ENCODE results near the gene MALAT1. TPM values are rescaled to one million over a fixed set of nuclear protein-coding genes. Genes with fewer than 3 reads are reported as not detected.

Gene MALAT1
- total and polyA plus RNA-seq, 2 of the 13 experiments (the other 11 are each of a cell fraction or from before 2014, with no cell fraction given) = 143 to 1,237 TPM

- no peak for TF ChIP-seq ZNF646 (CRISPR knock-in tag; IDR thresholded peaks at IDR 0.05)
- no peak for TF ChIP-seq ZNF572 (CRISPR knock-in tag; IDR thresholded peaks at IDR 0.05)
- TF ChIP-seq TGIF2 (CRISPR knock-in tag; IDR thresholded peaks at IDR 0.05) = peak; percentile 93
- TF ChIP-seq CAMTA2 (CRISPR knock-in tag; IDR thresholded peaks at IDR 0.05; ENCODE audit: borderline replicate concordance) = no peak
- no peak for TF ChIP-seq ZNF383 (CRISPR knock-in tag; IDR thresholded peaks at IDR 0.05; ENCODE audit: borderline replicate concordance)
- TF ChIP-seq FOXP1 (IDR thresholded peaks at IDR 0.05) = no peak
- TF ChIP-seq FOXP1 (CRISPR knock-in tag; IDR thresholded peaks at IDR 0.05) = no peak
- 0 out of 2 replicates have a peak, but pooled peaks have one; percentile 16 for TF ChIP-seq SNAPC2 (CRISPR knock-in tag; IDR thresholded peaks at IDR 0.05)
- TF ChIP-seq, protein P1, sequence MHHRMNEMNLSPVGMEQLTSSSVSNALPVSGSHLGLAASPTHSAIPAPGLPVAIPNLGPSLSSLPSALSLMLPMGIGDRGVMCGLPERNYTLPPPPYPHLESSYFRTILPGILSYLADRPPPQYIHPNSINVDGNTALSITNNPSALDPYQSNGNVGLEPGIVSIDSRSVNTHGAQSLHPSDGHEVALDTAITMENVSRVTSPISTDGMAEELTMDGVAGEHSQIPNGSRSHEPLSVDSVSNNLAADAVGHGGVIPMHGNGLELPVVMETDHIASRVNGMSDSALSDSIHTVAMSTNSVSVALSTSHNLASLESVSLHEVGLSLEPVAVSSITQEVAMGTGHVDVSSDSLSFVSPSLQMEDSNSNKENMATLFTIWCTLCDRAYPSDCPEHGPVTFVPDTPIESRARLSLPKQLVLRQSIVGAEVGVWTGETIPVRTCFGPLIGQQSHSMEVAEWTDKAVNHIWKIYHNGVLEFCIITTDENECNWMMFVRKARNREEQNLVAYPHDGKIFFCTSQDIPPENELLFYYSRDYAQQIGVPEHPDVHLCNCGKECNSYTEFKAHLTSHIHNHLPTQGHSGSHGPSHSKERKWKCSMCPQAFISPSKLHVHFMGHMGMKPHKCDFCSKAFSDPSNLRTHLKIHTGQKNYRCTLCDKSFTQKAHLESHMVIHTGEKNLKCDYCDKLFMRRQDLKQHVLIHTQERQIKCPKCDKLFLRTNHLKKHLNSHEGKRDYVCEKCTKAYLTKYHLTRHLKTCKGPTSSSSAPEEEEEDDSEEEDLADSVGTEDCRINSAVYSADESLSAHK (CRISPR knock-in tag; IDR thresholded peaks at IDR 0.05; ENCODE audit: borderline replicate concordance) = no peak
- no peak for TF ChIP-seq ZNF616 (CRISPR knock-in tag; IDR thresholded peaks at IDR 0.05; ENCODE audit: low read depth)
- 0 out of 2 replicates have a peak, but pooled peaks have one; percentile 24 for TF ChIP-seq STAT6 (CRISPR knock-in tag; IDR thresholded peaks at IDR 0.05; ENCODE audit: borderline replicate concordance)
- no peak for TF ChIP-seq ZNF619 (CRISPR knock-in tag; IDR thresholded peaks at IDR 0.05)
- TF ChIP-seq ZNF615 (CRISPR knock-in tag; IDR thresholded peaks at IDR 0.05; ENCODE audit: borderline replicate concordance) = no peak
- peak; percentile 51 for TF ChIP-seq PBX2 (CRISPR knock-in tag; IDR thresholded peaks at IDR 0.05)
- no peak for TF ChIP-seq RFX3 (CRISPR knock-in tag; IDR thresholded peaks at IDR 0.05)
Observed at GRCh38 chr11:65497141-65498041, 1.5 kb upstream of the MALAT1 start (continued).

Data from HepG2 (cell line).